SU-DHL-6 (cell line): ENCODE measurements around the gene UTF1.

ENCODE experiments used
- H2AFZ ChIP-seq: fragments of 200-600 bp; sonication (generic); 2 replicates; pipeline ENCODE4 v1.6.1; 2014; ENCODE audit warnings: low read depth, mild to moderate bottlenecking, moderate library complexity, mixed read lengths, antibody characterized with exemption, low read length; ENCODE audit not compliant: severe bottlenecking
- H3F3A ChIP-seq: fragments of 200-600 bp; shearing (Covaris generic); 2 replicates; pipeline ENCODE4 v1.6.0; 2016; ENCODE audit warnings: antibody characterized with exemption, mild to moderate bottlenecking; ENCODE audit not compliant: insufficient read depth
- H3K27ac ChIP-seq: fragments of 200-600 bp; sonication (generic); 2 replicates; pipeline ENCODE4 v1.5.1; 2016; ENCODE audit warnings: low read depth, mild to moderate bottlenecking, low read length, moderate library complexity, mixed read lengths
- H3K27me3 ChIP-seq: fragments of 200-600 bp; sonication (generic), shearing (Covaris generic); 2 replicates; pipeline ENCODE4 v1.6.0; 2014; ENCODE audit warnings: mild to moderate bottlenecking, low read length
- H3K36me3 ChIP-seq: fragments of 200-600 bp; sonication (generic); 2 replicates; pipeline ENCODE4 v1.6.1; 2014; ENCODE audit warnings: mild to moderate bottlenecking, low read length, mixed read lengths
- H3K4me2 ChIP-seq: fragments of 300-600, 200-600 bp; shearing (Covaris generic), sonication (generic); 2 replicates; pipeline ENCODE4 v1.6.0; 2014; ENCODE audit warnings: low read length, low read depth, mild to moderate bottlenecking; ENCODE audit not compliant: poor library complexity, severe bottlenecking
- H3K4me3 ChIP-seq: fragments of 200-600 bp; sonication (generic); 2 replicates; pipeline ENCODE4 v1.5.1; 2014; ENCODE audit warnings: antibody characterized with exemption, low read length, mild to moderate bottlenecking, mixed read lengths; ENCODE audit not compliant: insufficient read depth, poor library complexity, severe bottlenecking
- H3K79me2 ChIP-seq: fragments of 200-600 bp; sonication (generic); 2 replicates; pipeline ENCODE4 v1.6.1; 2014; ENCODE audit warnings: mild to moderate bottlenecking, low read length, moderate library complexity; ENCODE audit not compliant: insufficient read depth
- H3K9ac ChIP-seq: fragments of 200-600 bp; sonication (generic); 2 replicates; pipeline ENCODE4 v1.7.0; 2014; ENCODE audit warnings: mild to moderate bottlenecking, low read length
- H3K9me2 ChIP-seq: fragments of 200-600 bp; sonication (generic); replicated peaks from 2 replicates; pipeline ENCODE4 v1.6.1; 2014; ENCODE audit warnings: low read length; ENCODE audit not compliant: insufficient read depth
- H3K9me3 ChIP-seq: fragments of 200-600 bp; sonication (generic); 2 replicates; pipeline ENCODE4 v1.6.1; 2014; ENCODE audit warnings: low read length, mixed read lengths; ENCODE audit not compliant: insufficient read depth
- H4K20me1 ChIP-seq: fragments of 200-600 bp; sonication (generic); 2 replicates; pipeline ENCODE4 v1.6.1; 2014; ENCODE audit warnings: low read depth, mild to moderate bottlenecking, antibody characterized with exemption, low read length, moderate library complexity, mixed read lengths
- CTCF ChIP-seq: fragments of 200-600 bp; sonication (generic); IDR thresholded peaks from one replicate; pipeline ENCODE4 v1.5.1; 2017; ENCODE audit warnings: antibody characterized with exemption, mild to moderate bottlenecking, low read length, moderate library complexity; ENCODE audit not compliant: insufficient read depth, poor library complexity, severe bottlenecking
- EZH2phosphoT487 ChIP-seq: fragments of 200-600 bp; sonication (generic), shearing (Covaris generic); conservative IDR thresholded peaks from 2 replicates; pipeline ENCODE4 v1.6.1; 2018; ENCODE audit warnings: mild to moderate bottlenecking, antibody characterized with exemption, low read length, moderate library complexity, mixed read lengths

Gene UTF1

GRCh38 chr10:133280391-133281059 is 50.5 kb downstream of the UTF1 start:
- Histone ChIP-seq H4K20me1 (no peaks in the 10 kb centered on the region), H3K9me3 (no peaks in the 10 kb centered on the region), H3F3A (no peaks in the 10 kb centered on the region)

GRCh38 chr10:133281084-133281483 is 51.1 kb downstream of the UTF1 start:
- Histone ChIP-seq H3K36me3 (no peaks in the 10 kb centered on the region), H4K20me1 (no peaks in the 10 kb centered on the region)

More at GRCh38 chr10:133280391-133281059, 50.5 kb downstream of the UTF1 start:
- H3K9ac ChIP-seq = no peak overlapping the region
- H2AFZ ChIP-seq = no peak overlapping the region
- H3K27me3 ChIP-seq = no peaks in the 10 kb centered on the region
- H3K9me2 ChIP-seq = no peaks in the 10 kb centered on the region
- no peaks in the 10 kb centered on the region for H3K79me2 ChIP-seq
- no peak for TF ChIP-seq EZH2phosphoT487
- no peak for TF ChIP-seq CTCF
- H3K4me2 ChIP-seq = no peak overlapping the region
- no peak overlapping the region for H3K4me3 ChIP-seq
- no peak overlapping the region for H3K27ac ChIP-seq
- H3K36me3 ChIP-seq = no peaks in the 10 kb centered on the region

More at GRCh38 chr10:133281084-133281483, 51.1 kb downstream of the UTF1 start:
- no peak overlapping the region for H2AFZ ChIP-seq
- no peak overlapping the region for H3K4me2 ChIP-seq
- H3K27ac ChIP-seq = no peak overlapping the region
- no peak overlapping the region for H3K9ac ChIP-seq
- no peak overlapping the region for H3K4me3 ChIP-seq
- no peaks in the 10 kb centered on the region for H3K27me3 ChIP-seq
- H3K79me2 ChIP-seq = no peaks in the 10 kb centered on the region
- H3F3A ChIP-seq = no peaks in the 10 kb centered on the region
- no peaks in the 10 kb centered on the region for H3K9me3 ChIP-seq
- H3K9me2 ChIP-seq = no peaks in the 10 kb centered on the region
- TF ChIP-seq CTCF (no peak), EZH2phosphoT487 (no peak)
